ENCODE measurements around the gene ATL3.
"Not testable (repeated sequence)": the region's sequence is repeated elsewhere in the genome, so short reads cannot be mapped to it uniquely, and the experiment has no call there.

Gene ATL3

DNA sequence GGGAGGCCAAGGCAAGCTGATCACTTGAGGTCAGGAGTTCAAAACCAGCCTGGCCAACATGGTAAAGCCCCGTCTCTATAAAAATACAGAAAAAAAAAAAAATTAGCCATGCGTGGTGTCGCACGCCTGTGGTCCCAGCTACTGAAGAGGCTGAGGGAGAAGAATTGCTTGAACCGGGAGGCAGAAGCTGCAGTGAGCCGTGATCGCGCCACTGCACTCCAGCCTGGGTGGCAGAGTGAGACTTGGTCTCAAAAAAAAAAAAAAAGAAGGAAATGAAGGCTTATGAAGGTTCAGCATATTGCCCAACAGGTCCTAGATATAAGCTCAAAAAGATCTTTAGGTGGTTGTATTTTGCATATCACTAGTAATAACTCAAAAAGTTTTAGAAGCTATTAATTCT, 10.2 kb downstream of the ATL3 start:
- no peak overlapping the region for H3K4me3 ChIP-seq (ENCODE audit: low read depth, low read length)
- no peak for TF ChIP-seq MAX (IDR thresholded peaks at IDR 0.05; ENCODE audit: low read depth, low read length)
- TF ChIP-seq, protein P1, sequence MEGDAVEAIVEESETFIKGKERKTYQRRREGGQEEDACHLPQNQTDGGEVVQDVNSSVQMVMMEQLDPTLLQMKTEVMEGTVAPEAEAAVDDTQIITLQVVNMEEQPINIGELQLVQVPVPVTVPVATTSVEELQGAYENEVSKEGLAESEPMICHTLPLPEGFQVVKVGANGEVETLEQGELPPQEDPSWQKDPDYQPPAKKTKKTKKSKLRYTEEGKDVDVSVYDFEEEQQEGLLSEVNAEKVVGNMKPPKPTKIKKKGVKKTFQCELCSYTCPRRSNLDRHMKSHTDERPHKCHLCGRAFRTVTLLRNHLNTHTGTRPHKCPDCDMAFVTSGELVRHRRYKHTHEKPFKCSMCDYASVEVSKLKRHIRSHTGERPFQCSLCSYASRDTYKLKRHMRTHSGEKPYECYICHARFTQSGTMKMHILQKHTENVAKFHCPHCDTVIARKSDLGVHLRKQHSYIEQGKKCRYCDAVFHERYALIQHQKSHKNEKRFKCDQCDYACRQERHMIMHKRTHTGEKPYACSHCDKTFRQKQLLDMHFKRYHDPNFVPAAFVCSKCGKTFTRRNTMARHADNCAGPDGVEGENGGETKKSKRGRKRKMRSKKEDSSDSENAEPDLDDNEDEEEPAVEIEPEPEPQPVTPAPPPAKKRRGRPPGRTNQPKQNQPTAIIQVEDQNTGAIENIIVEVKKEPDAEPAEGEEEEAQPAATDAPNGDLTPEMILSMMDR (IDR thresholded peaks at IDR 0.05; ENCODE audit: low read depth, low read length), result no peak
- TF ChIP-seq POLR2A (IDR thresholded peaks at IDR 0.05; ENCODE audit: extremely low read depth, insufficient read length), result no peak
- no peak for TF ChIP-seq MYC (IDR thresholded peaks at IDR 0.05; ENCODE audit: low read depth, low read length)
- no peak for DNase-seq (ENCODE audit: low read depth)

DNA sequence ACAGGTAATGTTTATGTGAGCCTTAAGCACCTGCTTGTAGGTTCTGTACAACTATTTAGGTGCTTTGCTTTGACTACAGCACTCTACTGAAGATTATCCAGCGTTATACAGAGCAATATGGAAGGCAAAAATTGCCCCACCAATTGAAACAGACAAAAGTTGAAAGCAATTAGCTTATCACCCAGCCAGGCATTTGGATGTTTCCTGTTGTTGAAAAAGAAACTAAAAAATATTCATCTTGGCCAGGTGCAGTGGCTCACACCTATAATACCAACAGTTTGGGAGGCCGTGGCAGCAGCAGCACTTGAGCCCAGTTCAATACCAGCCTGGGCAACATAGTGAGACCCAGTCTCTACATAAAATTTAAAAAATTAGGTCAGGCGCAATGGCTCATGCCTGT, 18.5 kb downstream of the ATL3 start:
- no peak for DNase-seq (ENCODE audit: low read depth)
- TF ChIP-seq, protein P1 (IDR thresholded peaks at IDR 0.05; ENCODE audit: low read depth, low read length), result no peak
- TF ChIP-seq MAX (IDR thresholded peaks at IDR 0.05; ENCODE audit: low read depth, low read length) (no peak), MYC (IDR thresholded peaks at IDR 0.05; ENCODE audit: low read depth, low read length) (no peak), POLR2A (IDR thresholded peaks at IDR 0.05; ENCODE audit: extremely low read depth, insufficient read length) (no peak)

DNA sequence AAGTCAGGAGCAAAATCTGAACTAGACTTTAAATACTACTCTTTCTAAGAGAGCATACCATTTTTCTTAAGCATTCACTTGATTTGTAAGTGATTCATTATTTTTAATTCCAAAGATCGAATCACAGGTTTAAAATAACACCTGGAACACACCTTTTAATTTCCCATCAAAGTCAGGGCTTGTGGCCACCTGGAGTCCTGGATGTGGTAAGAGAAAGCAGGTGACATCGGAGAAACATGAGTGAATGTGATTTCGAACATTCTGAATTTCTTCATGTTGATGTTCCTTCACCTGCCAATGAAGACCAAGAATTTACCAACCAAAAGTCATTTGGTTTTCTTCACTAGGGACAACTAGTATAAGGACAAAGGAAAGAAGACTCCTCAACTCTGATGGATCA, 28.0 kb downstream of the ATL3 start:
- TF ChIP-seq MYC (IDR thresholded peaks at IDR 0.05; ENCODE audit: low read depth, low read length), result no peak
- TF ChIP-seq, protein P1 (IDR thresholded peaks at IDR 0.05; ENCODE audit: low read depth, low read length), result no peak
- no peak for TF ChIP-seq POLR2A (IDR thresholded peaks at IDR 0.05; ENCODE audit: extremely low read depth, insufficient read length)
- no peak for TF ChIP-seq MAX (IDR thresholded peaks at IDR 0.05; ENCODE audit: low read depth, low read length)
- DNase-seq (ENCODE audit: low read depth), result no peak
- H3K4me3 ChIP-seq (ENCODE audit: low read depth, low read length), result no peak overlapping the region

More for the DNA sequence above, 18.5 kb downstream of the ATL3 start:
- H3K4me3 ChIP-seq (ENCODE audit: low read depth, low read length), result no peak overlapping the region

GRCh38 chr11:63641727-63642126, 29.4 kb downstream of the ATL3 start:
- no peak for DNase-seq (ENCODE audit: low read depth)
- TF ChIP-seq, protein P1 (IDR thresholded peaks at IDR 0.05; ENCODE audit: low read depth, low read length), result no peak
- TF ChIP-seq MYC (IDR thresholded peaks at IDR 0.05; ENCODE audit: low read depth, low read length) (no peak), POLR2A (IDR thresholded peaks at IDR 0.05; ENCODE audit: extremely low read depth, insufficient read length) (no peak)
- no peak overlapping the region for H3K4me3 ChIP-seq (ENCODE audit: low read depth, low read length)

DNA sequence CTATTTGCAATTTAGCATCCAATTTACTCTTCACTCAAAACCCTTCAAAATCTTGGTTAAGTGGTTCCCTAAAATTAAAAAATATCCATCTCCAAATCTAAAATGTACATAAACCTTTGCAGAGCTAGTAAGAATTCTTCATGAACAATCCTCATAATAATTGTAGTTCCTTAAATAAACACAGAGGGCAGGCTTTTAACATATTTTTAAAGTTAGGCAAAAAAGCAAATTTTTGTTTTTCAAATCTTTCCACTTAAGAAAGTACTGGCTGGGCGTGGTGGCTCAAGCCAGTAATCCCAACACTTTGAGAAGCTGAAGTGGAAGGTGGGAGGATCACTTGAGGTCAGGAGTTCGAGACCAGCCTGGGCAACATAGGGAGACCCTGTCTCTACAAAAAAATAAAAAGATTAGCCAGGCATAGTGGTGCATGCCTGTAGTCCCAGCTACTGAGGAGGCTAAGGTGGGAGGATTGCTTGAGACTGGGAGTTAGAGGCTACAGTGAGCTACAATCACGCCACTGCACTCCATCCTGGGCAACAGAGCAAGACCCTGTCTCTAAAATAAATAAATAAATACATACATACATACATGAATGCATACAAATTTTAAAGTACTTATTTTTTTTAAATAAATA, 31.9 kb downstream of the ATL3 start:
- H3K4me3 ChIP-seq (ENCODE audit: low read depth, low read length), result no peak overlapping the region
- TF ChIP-seq, protein P1 (IDR thresholded peaks at IDR 0.05; ENCODE audit: low read depth, low read length), result no peak
- TF ChIP-seq MYC (IDR thresholded peaks at IDR 0.05; ENCODE audit: low read depth, low read length) (no peak), POLR2A (IDR thresholded peaks at IDR 0.05; ENCODE audit: extremely low read depth, insufficient read length) (no peak), MAX (IDR thresholded peaks at IDR 0.05; ENCODE audit: low read depth, low read length) (no peak)
- DNase-seq (ENCODE audit: low read depth), result peak; percentile 29

DNA sequence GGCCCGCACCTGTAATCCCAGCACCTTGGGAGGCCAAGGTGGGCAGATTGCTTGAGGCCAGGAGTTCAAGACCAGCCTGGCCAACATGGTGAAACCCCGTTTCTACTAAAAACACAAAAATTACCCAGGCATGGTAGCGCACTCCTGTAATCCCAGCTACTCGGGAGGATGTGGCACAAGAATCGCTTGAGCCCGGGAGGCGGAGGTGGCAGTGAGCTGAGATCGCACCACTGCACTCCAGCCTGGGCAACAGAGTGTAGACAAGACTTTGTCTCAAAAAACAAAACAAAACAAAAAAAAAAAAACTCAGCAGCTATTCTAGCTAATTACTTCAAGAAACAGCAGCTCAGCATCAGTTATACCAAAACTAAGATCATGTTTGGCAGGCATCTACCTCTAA, 32.7 kb downstream of the ATL3 start:
- DNase-seq (ENCODE audit: low read depth); H3K4me3 ChIP-seq (ENCODE audit: low read depth, low read length): not testable (repeated sequence)

Data from NB4 (cell line).